Measurements from ENCODE around the gene PTBP3. TPM values are rescaled to one million over a fixed set of nuclear protein-coding genes. Genes with fewer than 3 reads are reported as not detected.

The PTBP3 gene
- total and polyA plus RNA-seq, 2 of the 4 experiments (the other 2 are of a cell fraction), result 8.6 to 15.6 TPM

DNA sequence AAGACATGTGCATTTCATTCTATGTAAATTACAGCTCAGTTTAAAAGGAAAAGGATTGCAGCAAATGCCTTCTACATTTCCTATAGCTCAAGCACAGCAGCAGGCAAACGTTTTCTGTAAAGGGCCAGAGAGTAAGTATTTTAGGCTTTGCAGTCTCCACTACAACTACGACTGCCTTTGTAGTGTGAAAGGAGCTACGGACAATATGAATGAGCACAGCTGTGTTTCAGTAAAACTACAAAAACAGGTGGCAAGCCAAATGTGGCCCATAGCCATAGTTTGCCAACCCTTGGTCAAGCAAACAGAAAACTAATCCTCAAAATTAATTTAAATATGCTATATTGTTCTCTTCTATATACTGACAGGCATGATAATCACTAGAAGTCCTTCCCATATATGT, 7.2 kb downstream of the PTBP3 start:
- H3K56ac ChIP-seq (ENCODE audit: extremely low read depth, insufficient read depth, low read length), result no peak overlapping the region
- ChIA-PET POLR2A (ENCODE audit: unreplicated experiment) (no interaction called here), CTCF (no interaction called here)
- no peak overlapping the region for H3K27ac ChIP-seq (ENCODE audit: insufficient read depth, low read length)
- H3K4me1 ChIP-seq (ENCODE audit: control insufficient read depth, insufficient read depth, low read length), result peaks cover 1% of the 10 kb centered on the region; the same call in 1 of the 2 replicates
- WGBS, 2 experiments (ENCODE audit: extremely low coverage in 2 of 2, insufficient read length in 1 of 2), result no CpG with 5 or more reads among the region's 3 CpGs
- in situ Hi-C loops (cut with MboI; ENCODE audit: low sequenced_read_pairs), result no loop called here
- no peak overlapping the region for H4K91ac ChIP-seq (ENCODE audit: insufficient read depth, low read depth, low read length)
- no peak overlapping the region for H4K8ac ChIP-seq (ENCODE audit: low read depth in 2 of 2, low read length in 2 of 2)
- H2BK15ac ChIP-seq (ENCODE audit: low read depth, low read length), result no peak overlapping the region
- ATAC-seq (ENCODE audit: low read depth), result no peak
- dilution Hi-C loops (cut with HindIII; ENCODE audit: low sequenced_read_pairs, unreplicated experiment), result no loop called here
- no peak overlapping the region for H2BK5ac ChIP-seq (ENCODE audit: low read depth, low read length, poor library complexity, severe bottlenecking)
- no peak overlapping the region for H3K18ac ChIP-seq (ENCODE audit: low read depth, low read length)
- H3K27me3 ChIP-seq (ENCODE audit: control insufficient read depth, insufficient read depth, low read length), result no peaks in the 10 kb centered on the region
- no peak overlapping the region for H3K4ac ChIP-seq (ENCODE audit: low read depth, low read length)
- H3K14ac ChIP-seq (replicated peaks; ENCODE audit: low read depth, low read length), result 0 out of 2 replicates have a peak overlapping the region, but pooled peaks have one; percentile 17
- H2BK120ac ChIP-seq (ENCODE audit: low read depth, low read length), result no peak overlapping the region
- H3K4me2 ChIP-seq (ENCODE audit: low read depth, low read length), result no peak overlapping the region
- no peak overlapping the region for H2BK20ac ChIP-seq (ENCODE audit: low read depth, low read length)
- H2AK5ac ChIP-seq (ENCODE audit: low read depth, low read length), result no peak overlapping the region
- TF ChIP-seq CHD1 (IDR thresholded peaks at IDR 0.05; ENCODE audit: low read depth, low read length), result no peak
- no peak for TF ChIP-seq SMC3 (IDR thresholded peaks at IDR 0.05; ENCODE audit: low read depth, low read length)
- TF ChIP-seq, protein P1, sequence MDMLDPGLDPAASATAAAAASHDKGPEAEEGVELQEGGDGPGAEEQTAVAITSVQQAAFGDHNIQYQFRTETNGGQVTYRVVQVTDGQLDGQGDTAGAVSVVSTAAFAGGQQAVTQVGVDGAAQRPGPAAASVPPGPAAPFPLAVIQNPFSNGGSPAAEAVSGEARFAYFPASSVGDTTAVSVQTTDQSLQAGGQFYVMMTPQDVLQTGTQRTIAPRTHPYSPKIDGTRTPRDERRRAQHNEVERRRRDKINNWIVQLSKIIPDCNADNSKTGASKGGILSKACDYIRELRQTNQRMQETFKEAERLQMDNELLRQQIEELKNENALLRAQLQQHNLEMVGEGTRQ (IDR thresholded peaks at IDR 0.05; ENCODE audit: low read depth, low read length), result no peak
- no peak for TF ChIP-seq RAD21 (IDR thresholded peaks at IDR 0.05; ENCODE audit: low read length)
- TF ChIP-seq POLR2A (IDR thresholded peaks at IDR 0.05; ENCODE audit: low read depth, low read length), result no peak
- TF ChIP-seq CEBPB (IDR thresholded peaks at IDR 0.05; ENCODE audit: low read depth, low read length), result no peak
- no peak for TF ChIP-seq MAFK (IDR thresholded peaks at IDR 0.05; ENCODE audit: low read depth, low read length)
- TF ChIP-seq MXI1 (IDR thresholded peaks at IDR 0.05; ENCODE audit: borderline replicate concordance, low read depth, low read length), result no peak
- TF ChIP-seq, protein P2, sequence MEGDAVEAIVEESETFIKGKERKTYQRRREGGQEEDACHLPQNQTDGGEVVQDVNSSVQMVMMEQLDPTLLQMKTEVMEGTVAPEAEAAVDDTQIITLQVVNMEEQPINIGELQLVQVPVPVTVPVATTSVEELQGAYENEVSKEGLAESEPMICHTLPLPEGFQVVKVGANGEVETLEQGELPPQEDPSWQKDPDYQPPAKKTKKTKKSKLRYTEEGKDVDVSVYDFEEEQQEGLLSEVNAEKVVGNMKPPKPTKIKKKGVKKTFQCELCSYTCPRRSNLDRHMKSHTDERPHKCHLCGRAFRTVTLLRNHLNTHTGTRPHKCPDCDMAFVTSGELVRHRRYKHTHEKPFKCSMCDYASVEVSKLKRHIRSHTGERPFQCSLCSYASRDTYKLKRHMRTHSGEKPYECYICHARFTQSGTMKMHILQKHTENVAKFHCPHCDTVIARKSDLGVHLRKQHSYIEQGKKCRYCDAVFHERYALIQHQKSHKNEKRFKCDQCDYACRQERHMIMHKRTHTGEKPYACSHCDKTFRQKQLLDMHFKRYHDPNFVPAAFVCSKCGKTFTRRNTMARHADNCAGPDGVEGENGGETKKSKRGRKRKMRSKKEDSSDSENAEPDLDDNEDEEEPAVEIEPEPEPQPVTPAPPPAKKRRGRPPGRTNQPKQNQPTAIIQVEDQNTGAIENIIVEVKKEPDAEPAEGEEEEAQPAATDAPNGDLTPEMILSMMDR (conservative IDR thresholded peaks at IDR 0.05; ENCODE audit: low read depth, low read length), result no peak
- no peak for TF ChIP-seq BHLHE40 (IDR thresholded peaks at IDR 0.05; ENCODE audit: low read depth, low read length)
- TF ChIP-seq ELK1 (IDR thresholded peaks at IDR 0.05; ENCODE audit: borderline replicate concordance, low read depth, low read length), result no peak
- no peak for TF ChIP-seq MAZ (IDR thresholded peaks at IDR 0.05; ENCODE audit: borderline replicate concordance, low read depth, low read length)
- TF ChIP-seq NFE2L2 (IDR thresholded peaks at IDR 0.05; ENCODE audit: low read depth, low read length), result no peak
- peaks cover 3 to 61% of the 10 kb centered on the region in 2 experiments; a peak in 3 of 4 replicates for H3K79me1 ChIP-seq (ENCODE audit: low read depth in 1 of 2, low read length in 2 of 2)
- no peak overlapping the region for H2AFZ ChIP-seq (replicated peaks; ENCODE audit: low read length, poor library complexity)
- H3K36me3 ChIP-seq (ENCODE audit: control insufficient read depth, insufficient read depth, low read length), result 0 out of 2 replicates have a peak, but pooled peaks cover 2% of the 10 kb centered on the region
- H3K9me1 ChIP-seq (ENCODE audit: insufficient read depth, low read length), result peaks cover 13% of the 10 kb centered on the region; the same call in 1 of the 2 replicates
- no peaks in the 10 kb centered on the region for H3K9me3 ChIP-seq (ENCODE audit: control insufficient read depth, insufficient read depth, low read length)
- BruUV-seq (replicated peaks), result no TSS peak
- H3K4me3 ChIP-seq (ENCODE audit: insufficient read depth, low read depth, low read length), result no peak overlapping the region
- H3K9ac ChIP-seq (ENCODE audit: low read depth, low read length), result no peak overlapping the region
- H4K20me1 ChIP-seq (ENCODE audit: insufficient read depth, low read length), result peaks cover 68% of the 10 kb centered on the region
- intact Hi-C loops (cut with micrococcal nuclease), result no loop called here
- H2AK9ac ChIP-seq (replicated peaks; ENCODE audit: low read depth, low read length, poor library complexity), result no peak overlapping the region
- no peak overlapping the region for H3K23ac ChIP-seq (ENCODE audit: low read depth, low read length)
- H4K5ac ChIP-seq (ENCODE audit: low read depth, low read length), result no peak overlapping the region
- no peak for DNase-seq

Data from IMR-90 (cell line).